HG03354 (cell line): ENCODE data around the gene SYNE1.
"Not testable (repeated sequence)": the region's sequence is repeated elsewhere in the genome, so short reads cannot be mapped to it uniquely, and the experiment has no call there.

Experiments
- ATAC-seq: cut with Tn5 transposase; IDR thresholded peaks from one replicate; pipeline ENCODE4 v1.9.1; 2021; ENCODE audit warnings: mild to moderate bottlenecking; ENCODE audit not compliant: unreplicated experiment, poor library complexity, severe bottlenecking

The SYNE1 gene

GRCh38 chr6:152098683-152099082, 538.5 kb downstream of the SYNE1 start:
- no peak for ATAC-seq

- ATAC-seq = no peak
Measured at GRCh38 chr6:152096863-152097496, 540.2 kb downstream of the SYNE1 start.

GRCh38 chr6:152094992-152095592, 542.1 kb downstream of the SYNE1 start:
- ATAC-seq = no peak

GRCh38 chr6:152094276-152094675, 542.9 kb downstream of the SYNE1 start:
- ATAC-seq = no peak

GRCh38 chr6:152093711-152094110, 543.5 kb downstream of the SYNE1 start:
- ATAC-seq = no peak

- ATAC-seq = no peak
Measured at GRCh38 chr6:152091851-152092341, 545.3 kb downstream of the SYNE1 start.

GRCh38 chr6:152091201-152091600, 546.0 kb downstream of the SYNE1 start:
- no peak for ATAC-seq

GRCh38 chr6:152089992-152090391, 547.2 kb downstream of the SYNE1 start:
- no peak for ATAC-seq

- no peak for ATAC-seq
Measured at GRCh38 chr6:152087701-152088100, 549.5 kb downstream of the SYNE1 start.

- ATAC-seq = no peak
Measured at GRCh38 chr6:152087096-152087495, 550.1 kb downstream of the SYNE1 start.

GRCh38 chr6:152086223-152086873, 550.8 kb downstream of the SYNE1 start:
- no peak for ATAC-seq

- no peak for ATAC-seq
Measured at GRCh38 chr6:152085451-152085921, 551.7 kb downstream of the SYNE1 start.

GRCh38 chr6:152078804-152079203, 558.4 kb downstream of the SYNE1 start:
- ATAC-seq = no peak

GRCh38 chr6:152078001-152078400, 559.2 kb downstream of the SYNE1 start:
- no peak for ATAC-seq

GRCh38 chr6:152076242-152076641, 560.9 kb downstream of the SYNE1 start:
- ATAC-seq = not testable (repeated sequence)

GRCh38 chr6:152071843-152072242, 565.3 kb downstream of the SYNE1 start:
- ATAC-seq = no peak
